Activated T-cell treated with anti-CD3 and anti-CD28 coated beads, Interleukin-2, amount 50 U/mL, for 4 hours (primary cell): ENCODE measurements around the gene DGLUCY. TPM values are rescaled to one million over a fixed set of nuclear protein-coding genes. Genes with fewer than 3 reads are reported as not detected.
"Not testable (repeated sequence)": the region's sequence is repeated elsewhere in the genome, so short reads cannot be mapped to it uniquely, and the experiment has no call there.

Experiments
- ATAC-seq, 2 donors: fragments of 200-7000 bp; cut with Tn5 transposase; one replicate each; pipeline ENCODE4 v1.10.0; 2021
- DNase-seq: peaks from one replicate; pipeline ENCODE4 v3.0.0-alpha.2; 2020
- H3K27me3 Mint-ChIP-seq: one replicate; pipeline ENCODE4 v1.8.0; 2021; ENCODE audit warnings: low read depth, mixed read lengths
- H3K36me3 Mint-ChIP-seq: one replicate; pipeline ENCODE4 v1.8.0; 2022; ENCODE audit warnings: mixed read lengths; ENCODE audit not compliant: insufficient read depth
- H3K4me1 Mint-ChIP-seq: one replicate; pipeline ENCODE4 v1.8.0; 2021; ENCODE audit warnings: low read depth, mixed read lengths
- H3K4me3 Mint-ChIP-seq: one replicate; pipeline ENCODE4 v1.8.0; 2021; ENCODE audit warnings: mild to moderate bottlenecking, moderate library complexity, mixed read lengths
- H3K9me3 Mint-ChIP-seq: one replicate; pipeline ENCODE4 v1.8.0; 2021; ENCODE audit warnings: mixed read lengths
- total RNA-seq, 3 donors: library from RNA; stranded (reverse); gene quantifications; one replicate each; pipeline ENCODE4 v1.2.1, GENCODE V29; 2021

DGLUCY gene
- total RNA-seq, 3 donors from 2014 or later = 25.1 to 29.0 (median 26.7) TPM

GRCh38 chr14:91211017-91211416, 97.1 kb downstream of the DGLUCY start:
- no peak overlapping the region for H3K4me3 Mint-ChIP-seq
- H3K4me1 Mint-ChIP-seq = peaks cover 14% of the 10 kb centered on the region
- H3K27me3 Mint-ChIP-seq = no peaks in the 10 kb centered on the region
- H3K36me3 Mint-ChIP-seq = peaks cover 36% of the 10 kb centered on the region
- H3K9me3 Mint-ChIP-seq = no peaks in the 10 kb centered on the region
- DNase-seq (no peak), ATAC-seq (no peak)

- Mint-ChIP-seq H3K36me3 (peaks cover 26% of the 10 kb centered on the region), H3K4me3 (no peak overlapping the region), H3K27me3 (no peaks in the 10 kb centered on the region), H3K9me3 (no peaks in the 10 kb centered on the region), H3K4me1 (no peaks in the 10 kb centered on the region)
- no peak for DNase-seq
- no peak for ATAC-seq
Observed at GRCh38 chr14:91214306-91214705, 100.4 kb downstream of the DGLUCY start.

GRCh38 chr14:91215381-91215780, 101.5 kb downstream of the DGLUCY start:
- DNase-seq (no peak), ATAC-seq (no peak)
- Mint-ChIP-seq H3K4me3 (no peak overlapping the region), H3K36me3 (peaks cover 19% of the 10 kb centered on the region), H3K4me1 (peaks cover 3% of the 10 kb centered on the region), H3K9me3 (no peaks in the 10 kb centered on the region), H3K27me3 (no peaks in the 10 kb centered on the region)

- H3K27me3 Mint-ChIP-seq = no peaks in the 10 kb centered on the region
- H3K36me3 Mint-ChIP-seq = peaks cover 24% of the 10 kb centered on the region
- no peak for ATAC-seq
- peaks cover 13% of the 10 kb centered on the region for H3K4me1 Mint-ChIP-seq
- no peak for DNase-seq
- no peak overlapping the region for H3K4me3 Mint-ChIP-seq
- H3K9me3 Mint-ChIP-seq = no peaks in the 10 kb centered on the region
Observed at GRCh38 chr14:91216731-91217226, 102.9 kb downstream of the DGLUCY start.

- ATAC-seq (no peak), DNase-seq (no peak)
- Mint-ChIP-seq H3K4me1 (peaks cover 26% of the 10 kb centered on the region), H3K36me3 (peaks cover 33% of the 10 kb centered on the region), H3K27me3 (no peaks in the 10 kb centered on the region), H3K4me3 (no peak overlapping the region), H3K9me3 (peaks cover 6% of the 10 kb centered on the region)
Observed at GRCh38 chr14:91218014-91218413, 104.1 kb downstream of the DGLUCY start.

- peaks cover 30% of the 10 kb centered on the region for H3K36me3 Mint-ChIP-seq
- ATAC-seq (no peak), DNase-seq (no peak)
- no peak overlapping the region for H3K4me3 Mint-ChIP-seq
- H3K9me3 Mint-ChIP-seq = peaks cover 10% of the 10 kb centered on the region
- no peaks in the 10 kb centered on the region for H3K27me3 Mint-ChIP-seq
- H3K4me1 Mint-ChIP-seq = peaks cover 39% of the 10 kb centered on the region
Observed at GRCh38 chr14:91219517-91220389, 105.9 kb downstream of the DGLUCY start.

- Mint-ChIP-seq H3K27me3 (no peaks in the 10 kb centered on the region), H3K4me3 (no peak overlapping the region), H3K4me1 (peaks cover 47% of the 10 kb centered on the region), H3K9me3 (peaks cover 10% of the 10 kb centered on the region), H3K36me3 (peaks cover 36% of the 10 kb centered on the region)
- DNase-seq = no peak
- ATAC-seq = no peak
Observed at GRCh38 chr14:91220581-91221000, 106.7 kb downstream of the DGLUCY start.

GRCh38 chr14:91221270-91221669, 107.4 kb downstream of the DGLUCY start:
- peaks cover 29% of the 10 kb centered on the region for H3K36me3 Mint-ChIP-seq
- H3K4me1 Mint-ChIP-seq = peaks cover 54% of the 10 kb centered on the region
- DNase-seq = no peak
- H3K9me3 Mint-ChIP-seq = peaks cover 10% of the 10 kb centered on the region
- ATAC-seq = no peak
- no peak overlapping the region for H3K4me3 Mint-ChIP-seq
- H3K27me3 Mint-ChIP-seq = no peaks in the 10 kb centered on the region

- H3K36me3 Mint-ChIP-seq = peaks cover 26% of the 10 kb centered on the region
Observed at GRCh38 chr14:91223028-91223783, 109.3 kb downstream of the DGLUCY start.

GRCh38 chr14:91225025-91225424, 111.2 kb downstream of the DGLUCY start:
- ATAC-seq (no peak), DNase-seq (no peak)
- Mint-ChIP-seq H3K27me3 (no peaks in the 10 kb centered on the region), H3K36me3 (peaks cover 28% of the 10 kb centered on the region), H3K9me3 (peaks cover 10% of the 10 kb centered on the region), H3K4me3 (no peak overlapping the region), H3K4me1 (peaks cover 92% of the 10 kb centered on the region)

More at GRCh38 chr14:91223028-91223783, 109.3 kb downstream of the DGLUCY start:
- Mint-ChIP-seq H3K4me1 (peaks cover 73% of the 10 kb centered on the region), H3K27me3 (no peaks in the 10 kb centered on the region), H3K9me3 (peaks cover 10% of the 10 kb centered on the region), H3K4me3 (no peak overlapping the region)
- ATAC-seq (peak; percentile 69 to 72), DNase-seq (peak; percentile 45)

- peaks cover 94% of the 10 kb centered on the region for H3K4me1 Mint-ChIP-seq
- not testable (repeated sequence) for ATAC-seq
Observed at GRCh38 chr14:91226360-91226759, 112.5 kb downstream of the DGLUCY start.

GRCh38 chr14:91227183-91227628, 113.3 kb downstream of the DGLUCY start:
- Mint-ChIP-seq H3K36me3 (peaks cover 24% of the 10 kb centered on the region), H3K27me3 (no peaks in the 10 kb centered on the region), H3K9me3 (peaks cover 16% of the 10 kb centered on the region), H3K4me3 (peak overlapping the region; percentile 43), H3K4me1 (peaks cover 96% of the 10 kb centered on the region)
- ATAC-seq = no peak
- no peak for DNase-seq

More at GRCh38 chr14:91226360-91226759, 112.5 kb downstream of the DGLUCY start:
- not testable (repeated sequence) for H3K27me3 Mint-ChIP-seq, H3K4me3 Mint-ChIP-seq, DNase-seq
- H3K36me3 Mint-ChIP-seq = peaks cover 27% of the 10 kb centered on the region
- H3K9me3 Mint-ChIP-seq = peaks cover 19% of the 10 kb centered on the region

- DNase-seq = peak; percentile 77
- Mint-ChIP-seq H3K9me3 (peaks cover 9% of the 10 kb centered on the region), H3K4me1 (peaks cover 95% of the 10 kb centered on the region), H3K27me3 (no peaks in the 10 kb centered on the region), H3K36me3 (peaks cover 21% of the 10 kb centered on the region), H3K4me3 (peak overlapping the region; percentile 74)
- ATAC-seq = peak; percentile 87 to 88
Observed at GRCh38 chr14:91228112-91229004, 114.5 kb downstream of the DGLUCY start.
